ENCODE results near the gene CREB5. TPM values are rescaled to one million over a fixed set of nuclear protein-coding genes. Genes with fewer than 3 reads are reported as not detected.

CREB5 gene
- total RNA-seq, 2 experiments from 2014 or later: not detected

DNA sequence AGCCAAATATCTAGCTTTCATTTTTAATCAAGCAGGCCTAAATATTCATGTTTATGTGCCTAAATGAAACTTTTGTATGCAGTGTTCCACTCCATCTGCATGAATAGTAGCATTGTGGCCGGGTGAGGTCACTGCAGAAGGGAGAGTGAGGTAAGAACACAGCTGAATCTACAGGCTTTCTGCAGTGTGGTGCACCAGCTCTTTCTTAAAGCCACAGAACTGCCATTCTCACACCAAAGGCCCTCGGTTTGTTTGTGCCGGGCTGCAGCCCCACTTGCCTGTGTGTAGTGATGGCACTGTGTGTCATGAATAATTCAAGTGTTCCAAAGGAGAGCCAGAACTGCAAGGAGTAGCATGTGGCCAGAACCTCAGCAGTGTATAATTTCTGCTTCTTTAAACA is 341.7 kb downstream of the CREB5 start:
- no peak for DNase-seq
- H3K36me3 Mint-ChIP-seq (ENCODE audit: low read depth): no peaks in the 10 kb centered on the region
- H3K9me3 Mint-ChIP-seq: no peaks in the 10 kb centered on the region
- CTCF ChIA-PET: no interaction called here
- no peaks in the 10 kb centered on the region for H3K4me1 Mint-ChIP-seq
- POLR2A ChIA-PET: no interaction called here
- H3K27me3 Mint-ChIP-seq: no peaks in the 10 kb centered on the region
- H3K27ac Mint-ChIP-seq: no peak overlapping the region
- H3K4me3 Mint-ChIP-seq: no peak overlapping the region

GRCh38 chr7:28754447-28754846 is 342.1 kb downstream of the CREB5 start:
- POLR2A ChIA-PET: no interaction called here

DNA sequence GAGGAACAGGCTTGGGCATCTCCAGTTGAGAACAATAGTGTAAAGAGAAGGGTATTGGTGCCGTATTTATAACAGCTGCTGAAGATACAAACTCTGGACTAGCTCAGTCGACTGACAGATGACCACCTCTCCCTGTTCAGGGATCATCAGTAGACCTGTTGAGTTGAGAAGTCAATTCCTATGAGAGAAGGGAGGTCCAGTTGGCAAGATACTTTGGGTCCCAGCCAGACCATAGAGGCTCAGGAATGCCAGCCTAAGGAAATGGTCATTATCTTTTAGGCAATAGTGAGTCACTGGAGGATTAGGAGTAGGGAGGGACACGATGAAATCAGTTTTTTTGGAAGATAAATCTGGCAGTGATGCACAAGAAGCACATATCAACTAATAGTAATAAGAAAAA is 342.9 kb downstream of the CREB5 start:
- no peak for DNase-seq
- POLR2A ChIA-PET: no interaction called here
- CTCF ChIA-PET: no interaction called here
- Mint-ChIP-seq H3K4me1 (no peaks in the 10 kb centered on the region), H3K27ac (no peak overlapping the region), H3K4me3 (no peak overlapping the region), H3K36me3 (ENCODE audit: low read depth) (no peaks in the 10 kb centered on the region), H3K27me3 (no peaks in the 10 kb centered on the region), H3K9me3 (no peaks in the 10 kb centered on the region)

More at GRCh38 chr7:28754447-28754846, 342.1 kb downstream of the CREB5 start:
- no peaks in the 10 kb centered on the region for H3K9me3 Mint-ChIP-seq
- CTCF ChIA-PET: no interaction called here
- H3K4me1 Mint-ChIP-seq: no peaks in the 10 kb centered on the region
- no peak for DNase-seq
- H3K27ac Mint-ChIP-seq: no peak overlapping the region
- no peaks in the 10 kb centered on the region for H3K36me3 Mint-ChIP-seq (ENCODE audit: low read depth)
- H3K4me3 Mint-ChIP-seq: no peak overlapping the region
- H3K27me3 Mint-ChIP-seq: no peaks in the 10 kb centered on the region

DNA sequence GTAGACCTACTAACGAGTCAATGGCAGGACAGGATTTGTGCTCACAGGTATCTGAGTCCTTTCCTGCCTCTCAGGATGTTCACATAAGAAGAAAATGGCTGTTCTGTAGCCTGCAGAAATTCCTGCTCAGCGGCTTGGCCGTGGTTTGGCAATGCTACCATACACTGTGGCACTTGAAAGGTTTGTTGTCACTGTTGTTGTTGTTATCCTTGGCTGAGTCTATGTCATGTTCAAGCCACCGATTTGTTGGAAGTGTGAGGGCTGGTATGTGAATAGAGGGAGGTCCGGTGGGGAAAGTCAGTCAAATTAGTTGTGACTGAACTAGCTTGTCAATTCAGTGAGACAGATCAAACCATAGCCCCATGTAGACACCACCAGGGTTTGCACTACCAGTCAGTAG is 345.9 kb downstream of the CREB5 start:
- Mint-ChIP-seq H3K4me3 (no peak overlapping the region), H3K9me3 (no peaks in the 10 kb centered on the region), H3K27ac (no peak overlapping the region), H3K27me3 (no peaks in the 10 kb centered on the region), H3K36me3 (ENCODE audit: low read depth) (no peaks in the 10 kb centered on the region), H3K4me1 (no peaks in the 10 kb centered on the region)
- POLR2A ChIA-PET: no interaction called here
- CTCF ChIA-PET: no interaction called here
- DNase-seq: no peak

DNA sequence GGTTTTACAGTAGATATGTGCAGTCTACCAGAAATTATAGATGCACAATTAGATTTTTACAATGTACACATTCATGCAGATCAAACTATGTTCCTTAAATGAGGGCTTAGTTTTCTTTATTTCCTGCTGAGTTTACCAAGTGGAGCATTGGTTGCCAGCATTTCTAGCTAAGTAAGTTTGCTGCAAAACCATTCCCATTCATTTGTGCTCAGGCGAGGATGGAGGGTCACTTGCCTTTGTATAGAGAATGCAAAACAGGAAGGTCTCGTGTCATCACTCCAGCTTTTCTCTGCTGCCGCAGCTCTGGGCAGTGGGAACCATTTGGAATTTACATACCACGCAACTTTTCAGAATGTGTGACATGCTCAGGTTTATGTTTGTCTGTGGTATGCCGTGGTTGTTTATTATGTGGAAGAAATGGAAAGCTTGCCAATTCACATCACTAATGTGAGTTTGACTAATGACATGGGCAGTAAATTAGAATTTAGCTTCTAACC is 347.2 kb downstream of the CREB5 start:
- Mint-ChIP-seq H3K4me1 (no peaks in the 10 kb centered on the region), H3K27me3 (no peaks in the 10 kb centered on the region), H3K27ac (no peak overlapping the region), H3K9me3 (no peaks in the 10 kb centered on the region), H3K4me3 (no peak overlapping the region), H3K36me3 (ENCODE audit: low read depth) (no peaks in the 10 kb centered on the region)
- ChIA-PET CTCF (no interaction called here), POLR2A (no interaction called here)
- no peak for DNase-seq

GRCh38 chr7:28761505-28761904 is 349.2 kb downstream of the CREB5 start:
- no peaks in the 10 kb centered on the region for H3K27me3 Mint-ChIP-seq
- no peak overlapping the region for H3K4me3 Mint-ChIP-seq
- no peak for DNase-seq
- CTCF ChIA-PET: no interaction called here
- POLR2A ChIA-PET: no interaction called here
- no peaks in the 10 kb centered on the region for H3K9me3 Mint-ChIP-seq
- no peaks in the 10 kb centered on the region for H3K4me1 Mint-ChIP-seq
- no peaks in the 10 kb centered on the region for H3K36me3 Mint-ChIP-seq (ENCODE audit: low read depth)
- no peak overlapping the region for H3K27ac Mint-ChIP-seq

DNA sequence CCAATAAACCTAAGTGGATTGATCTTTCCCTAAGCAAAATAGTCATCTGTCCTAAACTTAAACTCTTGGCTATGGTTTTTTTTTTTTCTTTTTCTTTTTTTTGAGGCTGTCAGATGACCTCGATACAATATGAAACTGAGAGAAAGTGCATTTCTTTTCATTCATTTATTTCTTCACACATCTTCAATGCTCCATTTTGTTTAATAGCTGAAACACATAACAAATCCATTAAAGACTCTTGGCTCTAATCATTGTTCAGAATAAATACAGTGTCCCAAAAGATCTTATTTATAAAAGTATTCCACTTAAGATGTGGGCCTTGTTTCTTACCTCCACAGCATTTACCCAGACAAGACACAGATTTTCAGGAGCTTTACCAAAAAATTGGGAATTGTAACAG is 350.3 kb downstream of the CREB5 start:
- DNase-seq: no peak
- Mint-ChIP-seq H3K4me3 (no peak overlapping the region), H3K36me3 (ENCODE audit: low read depth) (no peaks in the 10 kb centered on the region), H3K4me1 (no peaks in the 10 kb centered on the region), H3K27me3 (no peaks in the 10 kb centered on the region), H3K9me3 (no peaks in the 10 kb centered on the region), H3K27ac (no peak overlapping the region)
- POLR2A ChIA-PET: no interaction called here
- CTCF ChIA-PET: no interaction called here

DNA sequence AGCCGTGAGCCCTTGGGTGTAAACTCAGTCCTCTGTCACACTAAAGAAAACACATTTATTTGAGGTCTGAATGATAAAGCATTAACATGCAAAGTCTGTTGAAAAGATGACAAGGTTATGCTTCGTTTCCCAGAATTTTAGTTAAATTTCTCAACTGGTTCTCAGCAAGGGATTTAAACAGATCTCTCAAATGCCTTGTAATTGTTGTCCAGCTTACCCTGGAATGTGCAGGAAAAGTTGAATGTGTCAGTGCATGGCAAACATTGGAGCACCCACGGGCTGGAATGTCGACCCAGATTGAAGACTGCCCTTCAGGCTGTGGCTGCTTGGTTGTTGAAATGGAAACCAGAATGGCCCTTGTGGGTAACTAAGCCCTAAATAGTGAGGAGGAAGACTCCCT is 354.0 kb downstream of the CREB5 start:
- no peaks in the 10 kb centered on the region for H3K9me3 Mint-ChIP-seq
- H3K27me3 Mint-ChIP-seq: no peaks in the 10 kb centered on the region
- H3K4me1 Mint-ChIP-seq: no peaks in the 10 kb centered on the region
- POLR2A ChIA-PET: no interaction called here
- no peak for DNase-seq
- no peak overlapping the region for H3K4me3 Mint-ChIP-seq
- CTCF ChIA-PET: no interaction called here
- H3K36me3 Mint-ChIP-seq (ENCODE audit: low read depth): no peaks in the 10 kb centered on the region
- H3K27ac Mint-ChIP-seq: no peak overlapping the region

GRCh38 chr7:28767356-28767755 is 355.0 kb downstream of the CREB5 start:
- ChIA-PET POLR2A (no interaction called here), CTCF (no interaction called here)
- H3K27ac Mint-ChIP-seq: no peak overlapping the region
- H3K4me1 Mint-ChIP-seq: no peaks in the 10 kb centered on the region
- no peaks in the 10 kb centered on the region for H3K36me3 Mint-ChIP-seq (ENCODE audit: low read depth)
- no peak for DNase-seq
- no peaks in the 10 kb centered on the region for H3K27me3 Mint-ChIP-seq
- no peaks in the 10 kb centered on the region for H3K9me3 Mint-ChIP-seq
- H3K4me3 Mint-ChIP-seq: no peak overlapping the region

DNA sequence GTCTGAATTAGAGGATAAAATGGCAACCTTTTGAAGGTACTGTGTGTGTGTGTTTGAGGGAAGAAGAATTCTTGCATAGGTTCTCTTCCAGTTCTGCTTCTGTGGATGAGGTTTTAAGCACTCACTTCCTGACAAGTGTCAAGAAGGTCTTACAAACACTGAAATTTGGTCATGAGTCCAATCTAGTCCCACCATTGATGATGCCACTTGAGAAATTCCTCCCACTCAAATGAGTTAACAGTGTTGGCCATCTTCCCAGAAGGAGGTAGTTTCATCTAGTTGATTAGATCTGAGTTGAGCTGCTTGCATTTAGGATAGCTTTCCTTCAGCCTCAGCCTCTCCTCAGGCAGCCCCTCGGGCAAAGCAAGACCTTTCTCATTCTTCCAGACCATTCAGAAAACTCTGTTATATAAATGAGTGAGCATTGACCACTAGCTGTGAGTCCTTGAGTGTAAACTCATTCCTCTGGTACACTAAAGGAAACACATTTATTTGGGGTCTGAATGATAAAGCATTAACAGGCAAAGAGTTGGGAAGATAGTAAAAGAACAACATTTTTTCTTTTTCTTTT is 356.3 kb downstream of the CREB5 start:
- Mint-ChIP-seq H3K4me1 (no peaks in the 10 kb centered on the region), H3K36me3 (ENCODE audit: low read depth) (no peaks in the 10 kb centered on the region), H3K9me3 (no peaks in the 10 kb centered on the region), H3K4me3 (no peak overlapping the region), H3K27me3 (no peaks in the 10 kb centered on the region), H3K27ac (no peak overlapping the region)
- ChIA-PET CTCF (no interaction called here), POLR2A (no interaction called here)
- no peak for DNase-seq

- no peak for DNase-seq
- Mint-ChIP-seq H3K27ac (no peak overlapping the region), H3K4me1 (no peaks in the 10 kb centered on the region), H3K36me3 (ENCODE audit: low read depth) (no peaks in the 10 kb centered on the region), H3K27me3 (no peaks in the 10 kb centered on the region), H3K4me3 (no peak overlapping the region), H3K9me3 (no peaks in the 10 kb centered on the region)
- ChIA-PET CTCF (no interaction called here), POLR2A (no interaction called here)
These were observed 359.7 kb downstream of the CREB5 start for GRCh38 chr7:28771906-28772622.

DNA sequence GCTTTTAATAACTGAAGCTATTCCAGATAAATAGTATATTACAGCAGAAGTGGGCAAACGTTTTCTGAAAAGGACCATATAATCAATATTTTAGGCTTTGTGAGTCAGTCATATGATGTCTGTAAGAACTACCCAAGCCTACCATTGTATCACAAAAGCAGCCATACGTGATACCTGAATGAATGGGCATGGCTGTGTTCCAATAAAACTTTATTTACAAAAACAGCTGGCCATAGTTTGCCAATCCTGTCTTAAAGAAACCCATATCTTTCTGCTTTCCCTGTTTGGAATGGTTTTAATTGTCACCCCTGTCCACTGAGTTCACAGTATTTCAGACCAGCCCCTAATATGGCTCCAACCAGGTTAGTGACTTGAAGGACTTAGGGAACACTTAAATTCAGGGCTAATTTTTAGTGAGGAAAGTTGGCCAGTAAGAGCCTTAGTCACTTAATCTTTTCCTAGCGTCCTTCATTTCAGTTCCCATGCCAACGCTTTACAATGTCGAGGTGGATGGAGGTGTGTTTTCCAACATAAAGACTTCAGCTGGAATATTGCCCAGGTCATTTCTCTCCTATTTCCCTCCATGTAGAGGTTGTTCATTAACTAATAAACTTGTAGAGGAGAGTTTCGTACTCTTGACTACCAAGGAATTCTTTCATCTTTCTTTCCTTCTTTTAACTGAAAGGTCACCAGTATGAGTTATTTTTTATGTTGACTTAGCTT is 361.3 kb downstream of the CREB5 start:
- no peaks in the 10 kb centered on the region for H3K4me1 Mint-ChIP-seq
- H3K36me3 Mint-ChIP-seq (ENCODE audit: low read depth): no peaks in the 10 kb centered on the region

DNA sequence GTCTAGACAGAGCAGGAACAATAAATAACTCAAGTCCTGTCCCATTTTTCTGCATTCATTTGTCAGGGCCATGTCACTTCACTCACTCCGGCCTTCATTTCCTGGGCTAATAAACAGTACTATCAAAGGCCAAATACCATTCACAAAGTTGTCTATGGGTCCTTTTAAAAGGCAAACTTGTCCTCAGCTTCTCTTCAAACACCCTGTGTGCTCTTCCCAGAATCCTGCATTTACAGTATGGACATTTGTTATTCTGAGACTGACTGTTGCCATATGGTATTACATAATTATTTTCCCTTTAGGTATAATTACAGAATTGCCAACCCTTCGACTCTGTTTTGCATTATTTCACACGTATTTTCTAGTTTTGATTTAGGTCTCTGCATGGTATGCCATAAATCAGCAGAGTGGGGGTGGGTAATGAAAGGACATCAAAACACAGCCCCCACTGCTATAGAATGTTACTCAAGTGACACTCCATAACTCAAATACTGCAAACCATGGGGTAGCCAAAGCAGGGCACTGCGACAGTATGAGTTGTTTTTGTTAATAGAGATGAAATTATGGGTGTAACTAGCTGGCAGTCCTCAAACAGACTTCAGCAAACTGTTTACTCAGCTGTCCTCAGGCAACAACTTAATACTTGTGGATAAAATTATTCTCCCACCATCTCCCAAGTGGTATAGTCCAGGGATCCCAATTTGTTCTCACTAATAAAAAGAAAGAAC is 362.1 kb downstream of the CREB5 start:
- no peaks in the 10 kb centered on the region for H3K9me3 Mint-ChIP-seq
- DNase-seq: no peak
- no peaks in the 10 kb centered on the region for H3K4me1 Mint-ChIP-seq
- H3K27me3 Mint-ChIP-seq: no peaks in the 10 kb centered on the region
- no peaks in the 10 kb centered on the region for H3K36me3 Mint-ChIP-seq (ENCODE audit: low read depth)
- H3K27ac Mint-ChIP-seq: no peak overlapping the region
- POLR2A ChIA-PET: no interaction called here
- H3K4me3 Mint-ChIP-seq: no peak overlapping the region
- CTCF ChIA-PET: no interaction called here

More for the DNA sequence above, 361.3 kb downstream of the CREB5 start:
- Mint-ChIP-seq H3K27me3 (no peaks in the 10 kb centered on the region), H3K9me3 (no peaks in the 10 kb centered on the region), H3K27ac (no peak overlapping the region), H3K4me3 (no peak overlapping the region)
- CTCF ChIA-PET: no interaction called here
- DNase-seq: no peak
- POLR2A ChIA-PET: no interaction called here
